Aorta (tissue), 5 donors: ENCODE measurements around the gene P4HA3. TPM values are rescaled to one million over a fixed set of nuclear protein-coding genes. Genes with fewer than 3 reads are reported as not detected.

Source experiments
- ATAC-seq: fragments of 200-7000 bp; cut with Tn5 transposase; one replicate; pipeline ENCODE4 v1.9.1; 2022; ENCODE audit warnings: moderate library complexity; ENCODE audit not compliant: low FRiP score
- DNase-seq, 2 donors: peaks; one replicate each; pipeline ENCODE4 v3.0.0-alpha.2; 2020
- H3K27ac ChIP-seq, 2 donors: one replicate each; pipeline ENCODE4 v1.5.1; 2013; ENCODE audit warnings: low read length in 2 of 2, mild to moderate bottlenecking in 2 of 2, moderate library complexity in 2 of 2, control low read depth in 1 of 2, inconsistent platforms in 1 of 2, low read depth in 1 of 2
- H3K27me3 ChIP-seq, 2 donors: one replicate each; pipeline ENCODE4 v1.6.1; 2013; ENCODE audit warnings: control low read depth in 1 of 2, low read length in 1 of 2, mild to moderate bottlenecking in 1 of 2, moderate library complexity in 1 of 2; ENCODE audit not compliant: insufficient read depth in 2 of 2, control insufficient read depth in 1 of 2
- H3K36me3 ChIP-seq, 2 donors: one replicate each; pipeline ENCODE4 v1.6.1; 2013; ENCODE audit warnings: control low read depth in 1 of 2, low read length in 1 of 2, mild to moderate bottlenecking in 1 of 2; ENCODE audit not compliant: insufficient read depth in 2 of 2, control insufficient read depth in 1 of 2
- H3K4me1 ChIP-seq, 2 donors: one replicate each; pipeline ENCODE4 v1.6.1; 2013; ENCODE audit warnings: low read length in 2 of 2, control low read depth in 1 of 2, mild to moderate bottlenecking in 1 of 2, moderate library complexity in 1 of 2; ENCODE audit not compliant: insufficient read depth in 2 of 2, control insufficient read depth in 1 of 2
- H3K4me3 ChIP-seq, 2 donors: one replicate each; pipeline ENCODE4 v1.5.1; 2013; ENCODE audit warnings: low read length in 2 of 2, control low read depth in 1 of 2, mild to moderate bottlenecking in 1 of 2
- H3K9me3 ChIP-seq: one replicate; pipeline ENCODE4 v1.6.1; 2013; ENCODE audit warnings: mild to moderate bottlenecking, low read length; ENCODE audit not compliant: control insufficient read depth
- WGBS, 2 donors: extraction: QIAGEN DNeasy Blood & Tissue Kit; methylation state at CpG; one replicate each; pipeline ENCODE4 v1.1.7; 2013; 5-methylcytosine and 5-hydroxymethylcytosine counted together
- intact Hi-C, 2 donors: fragments of 100-400 bp; cut with DNase I; formaldehyde crosslinking; loops; one replicate each; pipeline versions ENCODE4 v1.14.2 to v1.15.0; 2022
- long read RNA-seq, 2 donors: library from polyadenylated mRNA; unstranded; transcript quantifications; one replicate each; pipeline ENCODE4 v2.0.0, GENCODE V29; 2020 to 2021
- polyA plus RNA-seq, 2 donors: library from polyadenylated mRNA; stranded (reverse); fragments of 200-250 nt; gene quantifications; one replicate each; pipeline ENCODE4 v1.2.3, GENCODE V29; 2013
- total RNA-seq, 2 donors: library from RNA; stranded (reverse); fragmentation: NEBNext Ultra II Directional; extraction: Animal tissue kit (Norgen Biotek cat#: 25700); gene quantifications; one replicate each; pipeline ENCODE4 v1.2.1, GENCODE V29; 2021
- donor health status: healthy with polysubstance abuse.
- donor health status: Bipolar disorder and iron deficiency.
- donor health status: DM: no; HTN: no; CAD: no.
- donor health status: DM: no; HTN: no; CAD: no.
- donor health status: DM: yes; HTN: yes; CAD: no.

P4HA3 gene
- total RNA-seq (1 to 10 TPM; 3.1 to 5.8 TPM), polyA plus RNA-seq (10 to 100 TPM in 1 of 2 donors, under 1 TPM in 1; 0.75 to 13.8 TPM)
- long read RNA-seq, donor 1, transcript P4HA3-201 (13 exons, 2,274 nt): major isoform, 10 of 25 reads
- long read RNA-seq, donor 1, partial matches to known transcripts: 3 of 25 reads
- long read RNA-seq, donor 1, other reads (novel, unspliced or antisense): 11 of 25 reads
- long read RNA-seq, donor 2, transcript P4HA3-201 (13 exons, 2,274 nt): major isoform, 14 of 23 reads
- long read RNA-seq, donor 2, partial matches to known transcripts: 0 of 23 reads
- long read RNA-seq, donor 2, other reads (novel, unspliced or antisense): 9 of 23 reads

- Histone ChIP-seq H3K9me3 (no peaks in the 10 kb centered on the region), H3K4me1 (peaks cover 2 to 5% of the 10 kb centered on the region in 2 donors), H3K4me3 (peak within 1 kb of the TSS; percentile 11 to 28), H3K36me3 (no peaks in the 10 kb centered on the region), H3K27me3 (no peaks in the 10 kb centered on the region), H3K27ac (no peak within 1 kb of the TSS)
- 5% methylated on average over 40 to 62 of the region's 62 CpGs for WGBS, 2 donors
- peak; percentile 86 to 91 for DNase-seq
- intact Hi-C loops: no loop called here
- ATAC-seq: peak; percentile 85
These were observed at the start of gene P4HA3 for GRCh38 chr11:74311352-74311926. Gene P4HA3 (minus strand): TSS chr11:74311640. CDS start chr11:74311611, 29 bp downstream.

- no peak overlapping the region for H3K4me3 ChIP-seq
- H3K27ac ChIP-seq: no peak overlapping the region
- WGBS, 2 donors: 73 to 88% methylated on average over 1 of the region's 1 CpG
- DNase-seq (no peak), ATAC-seq (no peak)
- H3K36me3 ChIP-seq: no peaks in the 10 kb centered on the region
- intact Hi-C loops: no loop called here
- no peaks in the 10 kb centered on the region for H3K27me3 ChIP-seq
- peaks cover 0 to 2% of the 10 kb centered on the region in 2 donors for H3K4me1 ChIP-seq
- no peaks in the 10 kb centered on the region for H3K9me3 ChIP-seq
These were observed 46.0 kb upstream of the P4HA3 start for GRCh38 chr11:74357449-74357848.

- ATAC-seq: no peak
- DNase-seq: no peak
- Histone ChIP-seq H3K4me1 (peaks cover 0 to 2% of the 10 kb centered on the region in 2 donors), H3K27ac (peak overlapping the region in 1 of 2 donors; percentile 64), H3K4me3 (no peak overlapping the region), H3K27me3 (no peaks in the 10 kb centered on the region), H3K9me3 (no peaks in the 10 kb centered on the region), H3K36me3 (no peaks in the 10 kb centered on the region)
- intact Hi-C loops: no loop called here
- 5 to 17% methylated on average over 2 of the region's 2 CpGs for WGBS, 2 donors
These were observed 44.2 kb upstream of the P4HA3 start for GRCh38 chr11:74355626-74356025.

GRCh38 chr11:74354036-74354435 is 42.6 kb upstream of the P4HA3 start:
- ATAC-seq (no peak), DNase-seq (no peak)
- H3K36me3 ChIP-seq: no peaks in the 10 kb centered on the region
- H3K27ac ChIP-seq: peak overlapping the region in 1 of 2 donors; percentile 25
- WGBS, 2 donors: 3 to 7% methylated on average over 3 of the region's 3 CpGs
- no peaks in the 10 kb centered on the region for H3K27me3 ChIP-seq
- intact Hi-C loops: no loop called here
- no peak overlapping the region for H3K4me3 ChIP-seq
- H3K9me3 ChIP-seq: no peaks in the 10 kb centered on the region
- peaks cover 0 to 2% of the 10 kb centered on the region in 2 donors for H3K4me1 ChIP-seq

GRCh38 chr11:74347381-74347780 is 35.9 kb upstream of the P4HA3 start:
- DNase-seq: no peak
- Histone ChIP-seq H3K36me3 (no peaks in the 10 kb centered on the region), H3K9me3 (no peaks in the 10 kb centered on the region), H3K4me1 (no peaks in the 10 kb centered on the region), H3K4me3 (no peak overlapping the region), H3K27me3 (no peaks in the 10 kb centered on the region), H3K27ac (no peak overlapping the region)
- ATAC-seq: no peak
- intact Hi-C loops: no loop called here
- 85 to 87% methylated on average over 2 of the region's 2 CpGs for WGBS, 2 donors

GRCh38 chr11:74345420-74345819 is 34.0 kb upstream of the P4HA3 start:
- 5 to 9% methylated on average over 1 of the region's 1 CpG for WGBS, 2 donors
- intact Hi-C loops: no loop called here
- Histone ChIP-seq H3K4me1 (no peaks in the 10 kb centered on the region), H3K27me3 (no peaks in the 10 kb centered on the region), H3K4me3 (no peak overlapping the region), H3K36me3 (peaks cover 2 to 3% of the 10 kb centered on the region in 2 donors), H3K9me3 (no peaks in the 10 kb centered on the region), H3K27ac (no peak overlapping the region)
- DNase-seq: no peak
- ATAC-seq: no peak

- Histone ChIP-seq H3K27me3 (no peaks in the 10 kb centered on the region), H3K36me3 (peaks cover 4 to 6% of the 10 kb centered on the region in 2 donors), H3K4me1 (no peaks in the 10 kb centered on the region), H3K9me3 (no peaks in the 10 kb centered on the region), H3K27ac (no peak overlapping the region), H3K4me3 (no peak overlapping the region)
- ATAC-seq: no peak
- intact Hi-C loops: no loop called here
- 54 to 55% methylated on average over 1 of the region's 1 CpG for WGBS, 2 donors
- no peak for DNase-seq
These were observed 30.5 kb upstream of the P4HA3 start for GRCh38 chr11:74341921-74342320.

- H3K27me3 ChIP-seq: no peaks in the 10 kb centered on the region
- ATAC-seq: no peak
- H3K27ac ChIP-seq: no peak overlapping the region
- no peak overlapping the region for H3K4me3 ChIP-seq
- DNase-seq: no peak
- no peaks in the 10 kb centered on the region for H3K4me1 ChIP-seq
- no peaks in the 10 kb centered on the region for H3K9me3 ChIP-seq
- intact Hi-C loops: no loop called here
- H3K36me3 ChIP-seq: peaks cover 5 to 8% of the 10 kb centered on the region in 2 donors
These were observed 28.2 kb upstream of the P4HA3 start for GRCh38 chr11:74339619-74340018.

GRCh38 chr11:74338963-74339362 is 27.5 kb upstream of the P4HA3 start:
- no peak overlapping the region for H3K27ac ChIP-seq
- no peak overlapping the region for H3K4me3 ChIP-seq
- no peaks in the 10 kb centered on the region for H3K9me3 ChIP-seq
- no peaks in the 10 kb centered on the region for H3K4me1 ChIP-seq
- DNase-seq (no peak), ATAC-seq (no peak)
- intact Hi-C loops: no loop called here
- peaks cover 5 to 8% of the 10 kb centered on the region in 2 donors for H3K36me3 ChIP-seq
- no peaks in the 10 kb centered on the region for H3K27me3 ChIP-seq
- WGBS, 2 donors: 65 to 70% methylated on average over 6 of the region's 6 CpGs
